22Rv1 (cell line): Measurements from ENCODE around the gene FHAD1.

Source experiments
- CTCF ChIP-seq: fragments of 450-650 bp; IDR thresholded peaks from 2 replicates; pipeline ENCODE4 v1.5.1; 2017; ENCODE audit warnings: mild to moderate bottlenecking
- ZFX ChIP-seq: fragments of 450-650 bp; IDR thresholded peaks from 2 replicates; pipeline ENCODE4 v1.6.1; 2017; ENCODE audit warnings: antibody characterized with exemption, borderline replicate concordance

GRCh38 chr1:15441247-15441646 lies 194.2 kb downstream of the FHAD1 start:
- no peak for TF ChIP-seq CTCF
- no peak for TF ChIP-seq ZFX
